DOHH2 (cell line): ENCODE measurements around the gene PKD2.
A peak's percentile ranks its signal among the peaks of the same experiment; 100 is the strongest.

ENCODE experiments used
- H3F3A ChIP-seq: fragments of 200-600 bp; sonication (generic), shearing (Covaris generic); 2 replicates; pipeline ENCODE4 v1.6.0; 2016; ENCODE audit warnings: antibody characterized with exemption, mild to moderate bottlenecking; ENCODE audit not compliant: control insufficient read depth, insufficient read depth
- H3K27ac ChIP-seq: fragments of 200-600 bp; sonication (generic); 2 replicates; pipeline ENCODE4 v1.5.1; 2014; ENCODE audit warnings: low read depth, mild to moderate bottlenecking, low read length, moderate library complexity
- H3K27me3 ChIP-seq: fragments of 200-600 bp; sonication (generic); 2 replicates; pipeline ENCODE4 v1.6.1; 2014; ENCODE audit warnings: mild to moderate bottlenecking, low read length, mixed read lengths; ENCODE audit not compliant: control insufficient read depth
- H3K36me3 ChIP-seq: fragments of 200-600 bp; sonication (generic); 2 replicates; pipeline ENCODE4 v1.6.1; 2014; ENCODE audit warnings: mild to moderate bottlenecking, low read length, moderate library complexity, mixed read lengths; ENCODE audit not compliant: control insufficient read depth
- H3K4me1 ChIP-seq: fragments of 200-600 bp; sonication (generic); 2 replicates; pipeline ENCODE4 v1.6.1; 2014; ENCODE audit warnings: mild to moderate bottlenecking, low read length, mixed read lengths; ENCODE audit not compliant: control insufficient read depth
- H3K4me2 ChIP-seq: fragments of 200-600 bp; sonication (generic); 2 replicates; pipeline ENCODE4 v1.6.0; 2014; ENCODE audit warnings: mild to moderate bottlenecking, low read length, moderate library complexity
- H3K4me3 ChIP-seq: fragments of 200-600 bp; sonication (generic); 2 replicates; pipeline ENCODE4 v1.5.1; 2014; ENCODE audit warnings: mild to moderate bottlenecking, low read length, mixed read lengths
- H3K79me2 ChIP-seq: fragments of 200-600 bp; sonication (generic); 2 replicates; pipeline ENCODE4 v1.6.1; 2014; ENCODE audit warnings: mild to moderate bottlenecking, low read length, mixed read lengths; ENCODE audit not compliant: control insufficient read depth
- H3K9me2 ChIP-seq: fragments of 200-600 bp; sonication (generic); replicated peaks from 2 replicates; pipeline ENCODE4 v1.6.1; 2014; ENCODE audit warnings: mild to moderate bottlenecking, low read length, mixed read lengths; ENCODE audit not compliant: control insufficient read depth
- H3K9me3 ChIP-seq: fragments of 200-600 bp; sonication (generic); 2 replicates; pipeline ENCODE4 v1.6.1; 2014; ENCODE audit warnings: antibody characterized with exemption, low read length, mixed read lengths; ENCODE audit not compliant: control insufficient read depth, insufficient read depth
- H4K20me1 ChIP-seq: fragments of 200-600 bp; sonication (generic); 2 replicates; pipeline ENCODE4 v1.6.0; 2014; ENCODE audit warnings: low read depth, mild to moderate bottlenecking, antibody characterized with exemption, low read length, moderate library complexity; ENCODE audit not compliant: control insufficient read depth, insufficient read depth
- CTCF ChIP-seq: fragments of 200-600 bp; sonication (generic); IDR thresholded peaks from one replicate; pipeline ENCODE4 v1.5.1; 2014; ENCODE audit warnings: antibody characterized with exemption, mild to moderate bottlenecking, low read depth, low read length; ENCODE audit not compliant: poor library complexity, severe bottlenecking
- EZH2phosphoT487 ChIP-seq: fragments of 200-600 bp; sonication (generic); IDR thresholded peaks from 2 replicates; pipeline ENCODE4 v1.6.1; 2017; ENCODE audit warnings: borderline replicate concordance, mild to moderate bottlenecking, antibody characterized with exemption, low read length, moderate library complexity, mixed read lengths

PKD2 gene

GRCh38 chr4:87978681-87979080 lies 28.8 kb upstream of the PKD2 start:
- Histone ChIP-seq H3K27ac (no peak overlapping the region), H3K4me3 (peak overlapping the region; percentile 19; the same call in 1 of the 2 replicates), H3K36me3 (no peaks in the 10 kb centered on the region), H3K9me3 (no peaks in the 10 kb centered on the region), H3K27me3 (peaks cover 10% of the 10 kb centered on the region; the same call in 1 of the 2 replicates), H3K4me2 (peak overlapping the region; percentile 22; the same call in 1 of the 2 replicates), H3F3A (peaks cover 5% of the 10 kb centered on the region; the same call in 1 of the 2 replicates), H4K20me1 (no peaks in the 10 kb centered on the region), H3K4me1 (peaks cover 22% of the 10 kb centered on the region), H3K79me2 (no peaks in the 10 kb centered on the region), H3K9me2 (no peaks in the 10 kb centered on the region)
- TF ChIP-seq CTCF (no peak), EZH2phosphoT487 (no peak)

- Histone ChIP-seq H3K27me3 (peaks cover 9% of the 10 kb centered on the region; the same call in 1 of the 2 replicates), H3K4me1 (peaks cover 20% of the 10 kb centered on the region), H3K79me2 (no peaks in the 10 kb centered on the region), H3K27ac (no peak overlapping the region), H3K9me3 (no peaks in the 10 kb centered on the region), H3K4me2 (no peak overlapping the region), H3K36me3 (no peaks in the 10 kb centered on the region), H4K20me1 (no peaks in the 10 kb centered on the region), H3K9me2 (no peaks in the 10 kb centered on the region), H3F3A (peaks cover 5% of the 10 kb centered on the region; the same call in 1 of the 2 replicates), H3K4me3 (no peak overlapping the region)
- TF ChIP-seq CTCF (no peak), EZH2phosphoT487 (no peak)
These were observed 27.6 kb upstream of the PKD2 start for GRCh38 chr4:87979810-87980209.

- Histone ChIP-seq H3K79me2 (no peaks in the 10 kb centered on the region), H3K4me2 (no peak overlapping the region), H3K4me3 (no peak overlapping the region), H3F3A (no peaks in the 10 kb centered on the region), H3K9me2 (no peaks in the 10 kb centered on the region), H4K20me1 (no peaks in the 10 kb centered on the region), H3K36me3 (no peaks in the 10 kb centered on the region), H3K9me3 (no peaks in the 10 kb centered on the region), H3K27me3 (no peaks in the 10 kb centered on the region), H3K27ac (no peak overlapping the region), H3K4me1 (peaks cover 8% of the 10 kb centered on the region)
- TF ChIP-seq CTCF, result no peak
- TF ChIP-seq EZH2phosphoT487, result no peak
These were observed 25.9 kb upstream of the PKD2 start for GRCh38 chr4:87981486-87981885.

GRCh38 chr4:87982036-87982435 lies 25.4 kb upstream of the PKD2 start:
- H3K4me1 ChIP-seq, result peaks cover 8% of the 10 kb centered on the region
- no peaks in the 10 kb centered on the region for H3K36me3 ChIP-seq
- no peak overlapping the region for H3K4me3 ChIP-seq
- H3K79me2 ChIP-seq, result no peaks in the 10 kb centered on the region
- H3K27me3 ChIP-seq, result no peaks in the 10 kb centered on the region
- H3F3A ChIP-seq, result no peaks in the 10 kb centered on the region
- H4K20me1 ChIP-seq, result no peaks in the 10 kb centered on the region
- no peaks in the 10 kb centered on the region for H3K9me3 ChIP-seq
- H3K9me2 ChIP-seq, result no peaks in the 10 kb centered on the region
- H3K4me2 ChIP-seq, result no peak overlapping the region
- no peak overlapping the region for H3K27ac ChIP-seq
- TF ChIP-seq EZH2phosphoT487 (no peak), CTCF (no peak)
